ENCODE measurements around the gene PRPF38B.

GRCh38 chr1:108653431-108654105, 38.5 kb upstream of the PRPF38B start:
- TF ChIP-seq, protein P1, sequence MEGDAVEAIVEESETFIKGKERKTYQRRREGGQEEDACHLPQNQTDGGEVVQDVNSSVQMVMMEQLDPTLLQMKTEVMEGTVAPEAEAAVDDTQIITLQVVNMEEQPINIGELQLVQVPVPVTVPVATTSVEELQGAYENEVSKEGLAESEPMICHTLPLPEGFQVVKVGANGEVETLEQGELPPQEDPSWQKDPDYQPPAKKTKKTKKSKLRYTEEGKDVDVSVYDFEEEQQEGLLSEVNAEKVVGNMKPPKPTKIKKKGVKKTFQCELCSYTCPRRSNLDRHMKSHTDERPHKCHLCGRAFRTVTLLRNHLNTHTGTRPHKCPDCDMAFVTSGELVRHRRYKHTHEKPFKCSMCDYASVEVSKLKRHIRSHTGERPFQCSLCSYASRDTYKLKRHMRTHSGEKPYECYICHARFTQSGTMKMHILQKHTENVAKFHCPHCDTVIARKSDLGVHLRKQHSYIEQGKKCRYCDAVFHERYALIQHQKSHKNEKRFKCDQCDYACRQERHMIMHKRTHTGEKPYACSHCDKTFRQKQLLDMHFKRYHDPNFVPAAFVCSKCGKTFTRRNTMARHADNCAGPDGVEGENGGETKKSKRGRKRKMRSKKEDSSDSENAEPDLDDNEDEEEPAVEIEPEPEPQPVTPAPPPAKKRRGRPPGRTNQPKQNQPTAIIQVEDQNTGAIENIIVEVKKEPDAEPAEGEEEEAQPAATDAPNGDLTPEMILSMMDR (IDR thresholded peaks at IDR 0.05) = no peak
- no peak for TF ChIP-seq POLR2AphosphoS5 (IDR thresholded peaks at IDR 0.05)

All from stomach (tissue), 4 donors.